Fibroblast of gingiva (primary cell): ENCODE data around the gene LIFR.
A peak's percentile ranks its signal among the peaks of the same experiment; 100 is the strongest.

Source experiments
- DNase-seq: peaks from one replicate; pipeline ENCODE4 v3.0.0-alpha.2; 2011; ENCODE audit warnings: low read depth

Gene LIFR

GRCh38 chr5:38463634-38464521, 92.6 kb downstream of the LIFR start:
- peak; percentile 77 for DNase-seq

DNA sequence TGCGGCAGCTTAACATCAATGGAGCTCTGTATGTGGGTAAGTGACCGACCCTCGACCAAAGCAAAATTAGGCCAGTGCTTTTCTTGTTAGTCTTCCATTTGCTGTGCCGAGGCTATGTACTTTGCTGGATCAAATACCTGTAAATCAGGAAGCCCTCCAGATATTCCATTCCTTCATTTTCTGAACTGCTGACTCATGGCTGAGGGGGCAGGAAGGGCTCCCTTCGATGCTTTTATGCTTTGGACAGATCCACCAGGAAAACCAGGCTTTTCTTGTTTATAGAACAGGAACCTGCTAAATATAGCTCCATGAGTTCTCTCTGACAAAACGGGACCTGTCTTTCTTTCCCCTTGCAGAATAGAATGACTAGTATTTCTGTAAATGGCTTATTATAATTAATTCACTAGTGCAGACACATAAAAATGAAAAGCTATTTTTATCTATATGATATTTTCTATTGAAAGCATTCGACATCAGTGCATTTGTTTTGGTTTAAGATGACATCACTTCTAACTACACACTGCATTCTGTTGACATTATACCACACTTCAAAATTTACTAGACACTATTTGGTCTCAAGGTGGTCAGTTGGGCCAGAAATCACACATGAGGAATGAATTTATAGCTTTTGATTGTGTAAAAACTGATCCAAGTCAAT, 93.3 kb downstream of the LIFR start:
- DNase-seq: no peak

GRCh38 chr5:38458174-38458573, 98.3 kb downstream of the LIFR start:
- DNase-seq: no peak

DNA sequence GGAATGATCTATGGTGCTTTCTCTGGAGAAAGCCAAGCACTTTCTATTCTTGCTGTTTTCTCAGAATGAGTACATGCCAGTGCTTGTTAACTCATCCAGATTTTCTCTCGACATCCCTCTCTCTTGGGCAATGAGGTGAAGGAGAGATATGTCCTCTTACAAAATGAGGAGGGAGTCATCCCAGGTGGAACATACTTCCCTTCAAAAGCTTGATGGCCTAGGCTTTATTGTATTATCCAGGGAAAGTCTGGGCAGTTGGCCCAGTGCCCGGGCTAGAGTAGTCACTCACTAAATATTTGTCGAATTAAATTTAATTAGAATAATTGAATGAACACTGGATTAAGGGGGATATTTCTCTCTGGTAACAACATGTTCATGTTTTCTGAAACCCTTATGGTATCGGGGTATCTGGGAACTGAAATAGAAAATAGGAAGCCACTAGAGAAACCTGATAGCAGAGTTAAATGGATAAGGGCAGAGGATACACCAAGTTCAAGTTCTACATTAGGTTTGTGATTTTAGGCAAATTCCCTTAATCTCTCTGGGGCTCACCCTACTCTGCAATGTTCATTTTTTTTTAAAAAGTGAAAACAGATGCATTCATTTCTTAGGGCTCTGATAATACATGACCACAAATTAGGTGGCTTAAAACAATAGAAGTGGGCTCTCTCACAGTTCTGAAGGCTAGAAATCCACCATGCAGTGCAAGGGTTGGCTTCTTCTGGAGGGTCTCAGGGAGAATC, 99.6 kb downstream of the LIFR start:
- DNase-seq: no peak

DNA sequence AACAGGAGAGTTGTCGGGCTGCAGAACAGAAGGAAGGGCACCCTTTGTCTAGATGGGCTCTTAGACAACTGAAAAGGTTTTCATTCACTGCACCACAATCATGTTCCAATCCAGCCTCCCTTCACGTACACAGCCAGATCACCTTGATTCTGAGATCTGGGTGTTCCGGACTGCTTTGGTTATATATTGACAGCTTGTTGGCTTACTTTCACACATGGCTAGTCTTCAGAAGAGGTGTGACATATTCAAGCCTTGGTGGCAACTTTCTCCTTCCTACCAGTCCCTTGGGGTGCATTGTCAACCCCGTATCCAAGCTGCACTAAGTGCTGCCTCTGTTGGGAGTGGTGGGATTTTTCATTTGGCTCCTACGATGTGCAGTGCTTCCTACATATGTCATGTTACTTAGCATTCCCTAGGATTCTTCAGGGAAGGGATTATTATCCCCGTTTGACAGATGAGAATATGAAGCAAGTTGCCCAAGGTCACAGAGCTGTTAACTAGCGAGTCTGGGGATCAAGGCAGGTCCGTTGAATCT, 100.6 kb downstream of the LIFR start:
- DNase-seq: no peak

DNA sequence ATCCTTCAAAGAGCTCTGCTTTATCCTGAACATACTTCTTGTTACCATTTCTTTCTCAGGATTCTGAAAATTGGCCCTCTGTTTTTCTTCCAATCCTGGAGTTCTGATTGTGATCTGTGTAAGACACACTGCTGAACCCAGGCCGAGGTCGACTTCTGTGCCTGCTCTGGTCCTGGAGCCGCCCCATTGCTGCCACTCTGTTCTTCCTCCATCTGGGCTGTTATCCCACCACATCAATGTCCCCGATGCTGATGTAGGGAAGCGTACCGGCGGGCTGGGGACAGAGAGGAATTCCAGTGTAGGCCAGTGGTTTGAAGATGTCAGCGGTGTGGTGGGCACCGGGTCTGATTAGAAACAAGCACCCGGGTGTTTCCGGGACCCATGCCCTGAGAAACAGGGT, 102.5 kb downstream of the LIFR start:
- no peak for DNase-seq

DNA sequence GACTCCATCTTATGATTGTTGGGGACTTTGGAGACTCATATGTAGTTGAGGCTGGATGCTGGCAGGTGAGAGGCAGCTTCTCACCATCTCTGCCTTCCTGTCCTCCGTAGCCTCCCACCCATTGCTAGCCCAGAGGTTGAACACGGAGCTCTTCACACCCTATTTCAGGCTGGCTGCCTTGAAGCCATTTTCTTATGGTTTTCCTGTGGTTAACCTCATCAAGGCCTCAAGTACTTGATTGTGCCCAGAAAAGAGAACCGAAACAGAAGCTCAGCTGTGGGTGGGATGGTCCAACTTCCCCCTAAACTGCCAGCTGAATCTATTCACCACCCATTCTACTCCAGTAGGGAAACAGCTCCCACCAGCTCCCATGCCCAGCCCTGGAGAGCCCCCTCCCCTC, 102.9 kb downstream of the LIFR start:
- DNase-seq: no peak

DNA sequence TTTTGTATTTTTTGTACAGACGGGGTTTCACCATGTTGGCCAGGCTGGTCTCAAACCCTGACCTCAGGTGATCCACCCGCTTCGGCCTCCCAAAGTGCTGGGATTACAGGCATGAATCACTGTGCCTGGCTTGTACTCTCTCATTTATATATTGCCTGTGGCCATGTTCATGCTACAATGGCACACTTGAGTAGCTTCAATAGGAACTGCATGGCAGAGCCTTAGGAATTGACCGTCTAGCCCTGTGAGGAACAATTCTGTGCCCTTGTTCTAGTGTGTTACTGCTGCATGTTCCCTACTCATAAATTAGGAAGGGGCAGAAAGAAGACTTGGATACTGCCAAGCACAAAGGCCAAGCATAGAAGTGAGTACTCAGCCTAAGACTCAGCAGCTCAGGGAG, 104.2 kb downstream of the LIFR start:
- DNase-seq: no peak

DNA sequence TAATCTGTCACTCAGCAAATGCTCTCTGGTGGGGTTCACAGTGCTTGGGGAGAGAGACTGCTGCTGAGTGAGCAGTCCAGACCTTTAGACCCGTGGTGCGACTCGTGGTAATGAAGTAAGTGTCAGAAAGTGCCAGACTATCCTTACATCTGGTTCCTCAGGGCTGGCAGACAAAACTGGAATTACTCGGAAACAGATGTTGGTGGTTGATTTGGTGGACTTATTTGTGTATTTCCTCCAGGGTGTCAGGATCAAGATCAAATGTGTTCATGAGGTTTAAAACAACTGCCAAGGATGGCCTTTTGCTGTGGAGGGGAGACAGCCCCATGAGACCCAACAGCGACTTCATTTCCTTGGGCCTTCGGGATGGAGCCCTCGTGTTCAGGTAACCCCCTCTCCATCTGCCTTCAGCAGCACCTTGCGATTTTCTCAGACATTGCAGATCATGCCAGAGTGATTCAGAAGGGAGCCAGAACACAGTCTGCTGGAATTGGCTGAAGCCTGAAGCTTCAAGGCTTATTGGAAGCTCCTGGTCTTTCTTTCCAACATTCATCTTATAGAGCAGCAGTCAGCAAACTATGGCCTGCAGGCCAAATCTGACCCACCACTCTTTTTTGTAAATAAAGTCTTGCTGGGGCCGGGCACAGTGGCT, 105.2 kb downstream of the LIFR start:
- peak; percentile 67 for DNase-seq

DNA sequence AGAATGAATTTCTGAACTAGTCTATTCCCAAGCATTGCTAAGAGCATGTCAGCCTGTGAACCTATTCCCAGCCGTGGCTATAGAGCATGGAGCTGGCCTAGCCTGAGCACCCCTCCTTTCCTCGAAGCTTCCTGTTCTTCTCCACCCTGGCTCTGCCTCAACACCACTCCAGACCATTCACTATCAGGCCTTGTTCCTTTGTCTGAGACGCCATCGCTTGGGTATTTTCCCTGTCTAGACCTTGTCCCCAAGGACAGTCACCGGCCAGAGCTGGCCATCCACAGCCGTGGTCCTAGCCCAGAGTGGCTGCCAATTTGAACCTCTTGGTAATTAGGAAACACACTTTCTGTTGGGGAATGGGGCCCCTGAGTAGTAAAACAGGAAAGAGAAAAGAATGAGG, 105.8 kb downstream of the LIFR start:
- DNase-seq: no peak

- DNase-seq: no peak
Observed at GRCh38 chr5:38448568-38449350, 107.7 kb downstream of the LIFR start.

DNA sequence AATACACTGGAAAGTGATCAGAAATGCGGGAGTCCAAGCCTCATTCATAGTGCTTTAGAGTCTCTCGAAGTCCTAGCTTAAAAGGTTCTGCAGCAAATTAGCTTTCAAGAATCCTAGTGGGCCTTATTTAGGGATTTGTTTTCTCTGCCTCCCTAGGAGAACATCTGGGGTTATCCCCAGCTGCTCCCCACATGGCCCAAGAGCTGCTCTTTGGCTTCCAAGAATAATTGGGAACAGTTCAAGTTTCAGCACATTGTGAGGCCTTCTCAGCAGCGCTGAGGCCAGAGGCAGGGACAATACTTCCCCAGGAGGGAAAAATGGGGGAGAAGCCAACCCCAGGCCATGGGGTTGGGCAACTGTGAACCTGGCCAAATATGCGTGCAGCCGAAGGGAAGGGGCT, 108.7 kb downstream of the LIFR start:
- peak; percentile 93 for DNase-seq

DNA sequence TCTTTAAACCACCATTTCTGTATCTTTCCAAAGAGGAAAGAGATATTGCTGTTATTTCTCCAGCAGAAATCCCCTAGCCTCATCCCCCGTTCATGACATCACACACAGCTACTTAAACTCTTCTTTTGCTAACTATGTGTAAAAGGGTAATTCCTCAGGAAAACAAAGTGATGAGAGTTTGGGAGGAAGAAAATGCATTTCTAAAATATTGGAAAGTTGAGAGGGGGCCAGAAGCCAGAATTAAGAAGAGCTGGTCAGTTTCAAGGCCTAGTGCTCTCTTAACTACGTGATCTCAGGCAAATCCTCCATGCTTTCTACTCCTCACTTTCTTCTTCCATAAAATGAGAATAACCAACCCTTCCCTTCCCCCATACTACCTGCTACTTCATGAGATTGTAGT, 109.4 kb downstream of the LIFR start:
- DNase-seq: no peak

- DNase-seq: no peak
Observed at GRCh38 chr5:38446029-38446522, 110.4 kb downstream of the LIFR start.

DNA sequence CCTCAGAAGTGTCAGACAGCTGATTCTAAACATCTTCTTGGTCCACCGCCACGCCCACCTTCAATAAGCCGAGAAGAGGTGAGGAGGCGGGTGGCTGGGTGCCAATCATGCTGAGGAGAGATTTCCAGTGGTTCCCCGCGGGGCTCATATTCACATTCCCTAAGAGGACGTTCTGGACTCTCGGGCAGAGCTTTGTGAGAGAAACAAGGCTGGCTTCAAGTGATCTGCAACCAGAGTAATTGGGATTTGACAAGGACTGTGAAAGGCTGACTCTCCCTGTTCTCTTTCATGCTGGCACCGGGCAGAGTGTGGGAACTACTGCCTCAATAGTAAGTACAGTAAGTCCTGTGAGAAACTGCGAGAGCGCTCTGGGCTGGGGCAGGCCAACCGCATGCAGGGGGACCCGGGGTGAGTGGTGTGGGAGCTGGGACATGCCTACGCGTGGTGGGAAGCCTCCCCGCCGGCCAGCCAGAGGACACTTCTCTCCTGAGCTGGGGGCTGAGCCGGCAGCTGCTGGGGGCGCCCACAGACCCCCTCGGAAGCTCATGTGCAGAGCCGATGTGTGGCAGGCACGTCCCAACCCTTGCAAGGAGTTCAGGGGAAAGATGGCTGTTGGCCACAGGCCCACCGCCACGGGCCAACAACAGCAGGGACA, 110.9 kb downstream of the LIFR start:
- no peak for DNase-seq

- DNase-seq: no peak
Observed at GRCh38 chr5:38443390-38443789, 113.1 kb downstream of the LIFR start.

- DNase-seq: no peak
Observed at GRCh38 chr5:38442247-38442573, 114.2 kb downstream of the LIFR start.

GRCh38 chr5:38441453-38442246, 114.8 kb downstream of the LIFR start:
- DNase-seq: peak; percentile 82

- no peak for DNase-seq
Observed at GRCh38 chr5:38438757-38439156, 117.7 kb downstream of the LIFR start.
